Effector memory CD4-positive, alpha-beta T cell (primary cell): Measurements from ENCODE around the gene KLF7.

Experiments used
- DNase-seq, 3 donors: peaks; one replicate each; pipeline ENCODE4 v3.0.0-alpha.2; 2020
- H3K27ac ChIP-seq: 2 replicates; pipeline ENCODE4 v1.7.0; 2013; ENCODE audit warnings: mild to moderate bottlenecking, low read length, moderate library complexity; ENCODE audit not compliant: insufficient read depth, poor library complexity, severe bottlenecking
- H3K27me3 ChIP-seq: replicated peaks from 2 replicates; pipeline ENCODE4 v1.7.0; 2013; ENCODE audit warnings: mild to moderate bottlenecking, low read length; ENCODE audit not compliant: insufficient read depth, control insufficient read depth, poor library complexity, severe bottlenecking
- H3K36me3 ChIP-seq: 2 replicates; pipeline ENCODE4 v1.7.0; 2013; ENCODE audit warnings: mild to moderate bottlenecking, low read length, moderate library complexity; ENCODE audit not compliant: control insufficient read depth, insufficient read depth
- H3K4me1 ChIP-seq: 2 replicates; pipeline ENCODE4 v1.7.0; 2013; ENCODE audit warnings: low read length, mild to moderate bottlenecking; ENCODE audit not compliant: control insufficient read depth, insufficient read depth, poor library complexity, severe bottlenecking
- H3K4me3 ChIP-seq: 2 replicates; pipeline ENCODE4 v1.7.0; 2013; ENCODE audit warnings: low read length, low read depth, mild to moderate bottlenecking; ENCODE audit not compliant: insufficient read depth, poor library complexity, severe bottlenecking
- H3K9me3 ChIP-seq: 2 replicates; pipeline ENCODE4 v1.7.0; 2013; ENCODE audit warnings: mild to moderate bottlenecking, low read length, moderate library complexity; ENCODE audit not compliant: control insufficient read depth

Gene KLF7

DNA sequence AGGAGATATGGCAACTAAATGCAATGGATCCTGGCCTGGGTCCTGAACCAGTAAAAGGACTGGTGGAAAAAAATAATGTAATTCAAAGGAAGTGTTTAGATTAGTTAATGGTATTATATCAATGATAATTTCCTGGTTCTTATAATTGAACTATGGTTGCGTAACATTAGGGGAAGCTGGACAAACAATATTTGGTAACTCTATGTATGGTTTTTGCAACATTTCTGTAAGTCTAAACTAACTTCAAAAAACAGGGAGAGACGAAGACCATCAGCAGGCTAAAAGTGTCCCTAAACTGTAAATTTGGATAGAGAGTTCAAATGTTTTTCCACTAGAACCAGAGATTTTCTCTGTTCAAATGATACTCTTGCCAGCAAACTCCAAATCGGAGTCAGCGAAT lies 36.9 kb downstream of the KLF7 start:
- no peaks in the 10 kb centered on the region for H3K27me3 ChIP-seq
- no peak overlapping the region for H3K4me3 ChIP-seq
- DNase-seq, result no peak
- H3K27ac ChIP-seq, result no peak overlapping the region
- H3K36me3 ChIP-seq, result peaks cover 4% of the 10 kb centered on the region
- H3K4me1 ChIP-seq, result peaks cover 5% of the 10 kb centered on the region
- no peaks in the 10 kb centered on the region for H3K9me3 ChIP-seq

DNA sequence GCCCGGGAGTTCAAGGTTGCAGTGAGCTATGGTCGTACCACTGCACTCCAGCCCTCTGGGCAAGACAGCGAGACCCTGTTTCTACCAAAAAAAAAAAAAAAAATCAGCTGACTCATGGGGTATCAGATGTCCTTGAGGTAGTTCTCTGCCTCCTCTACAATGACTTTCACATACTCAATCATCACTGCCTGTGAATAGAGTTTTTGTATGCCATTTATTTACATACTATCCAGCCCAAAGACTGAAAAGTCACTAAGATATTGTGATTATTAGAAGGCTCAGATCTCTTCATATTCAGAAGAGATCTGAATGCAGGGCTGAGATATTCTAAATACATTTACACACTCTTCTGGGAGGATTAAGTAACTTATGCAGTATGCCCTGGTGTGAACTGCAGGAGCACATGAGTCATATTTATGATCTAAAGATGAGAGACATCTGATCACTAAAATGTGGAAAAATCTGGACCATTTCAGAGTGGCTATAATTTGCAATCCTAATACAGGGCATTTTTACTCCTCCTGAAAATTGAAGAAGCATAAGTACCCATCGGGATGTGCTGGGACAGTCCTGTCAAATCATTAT lies 38.9 kb downstream of the KLF7 start:
- peaks cover 11% of the 10 kb centered on the region for H3K36me3 ChIP-seq
- no peaks in the 10 kb centered on the region for H3K9me3 ChIP-seq
- no peaks in the 10 kb centered on the region for H3K27me3 ChIP-seq
- no peak overlapping the region for H3K4me3 ChIP-seq
- DNase-seq, result no peak
- peaks cover 5% of the 10 kb centered on the region for H3K4me1 ChIP-seq
- H3K27ac ChIP-seq, result no peak overlapping the region

DNA sequence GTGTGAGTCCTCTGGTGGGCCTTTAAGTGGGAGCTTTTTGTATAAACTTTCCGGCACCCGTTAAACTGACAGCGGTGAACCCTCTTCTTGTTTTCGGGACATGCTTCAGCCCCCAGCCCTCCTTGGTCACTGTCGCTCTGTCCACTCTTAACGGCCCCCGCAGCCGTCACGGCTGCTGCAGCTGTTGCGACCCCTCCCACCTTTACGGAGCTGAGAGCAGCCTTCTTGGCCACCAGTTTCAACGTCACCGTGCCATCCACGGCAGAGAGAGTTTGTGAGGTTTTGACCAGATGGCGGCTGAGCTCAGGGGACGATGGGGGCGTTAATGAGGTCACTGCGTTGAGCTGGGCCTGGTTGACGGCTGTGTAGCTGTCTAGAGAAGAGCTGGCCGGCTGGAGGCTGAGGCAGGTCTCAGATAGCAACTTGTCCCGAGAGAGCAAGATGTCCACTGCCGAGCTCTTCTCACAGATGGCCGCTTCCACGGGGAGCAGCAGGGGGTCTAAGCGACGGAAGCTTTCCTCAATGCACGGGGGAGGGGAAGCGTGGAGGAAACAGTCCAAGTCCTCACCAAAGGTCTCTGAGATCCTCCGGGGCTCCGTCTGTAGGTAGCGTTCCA lies 41.9 kb downstream of the KLF7 start:
- no peaks in the 10 kb centered on the region for H3K27me3 ChIP-seq
- H3K27ac ChIP-seq, result no peak overlapping the region
- peaks cover 5% of the 10 kb centered on the region for H3K4me1 ChIP-seq
- peaks cover 11% of the 10 kb centered on the region for H3K36me3 ChIP-seq
- no peak overlapping the region for H3K4me3 ChIP-seq
- DNase-seq, result no peak
- H3K9me3 ChIP-seq, result no peaks in the 10 kb centered on the region

DNA sequence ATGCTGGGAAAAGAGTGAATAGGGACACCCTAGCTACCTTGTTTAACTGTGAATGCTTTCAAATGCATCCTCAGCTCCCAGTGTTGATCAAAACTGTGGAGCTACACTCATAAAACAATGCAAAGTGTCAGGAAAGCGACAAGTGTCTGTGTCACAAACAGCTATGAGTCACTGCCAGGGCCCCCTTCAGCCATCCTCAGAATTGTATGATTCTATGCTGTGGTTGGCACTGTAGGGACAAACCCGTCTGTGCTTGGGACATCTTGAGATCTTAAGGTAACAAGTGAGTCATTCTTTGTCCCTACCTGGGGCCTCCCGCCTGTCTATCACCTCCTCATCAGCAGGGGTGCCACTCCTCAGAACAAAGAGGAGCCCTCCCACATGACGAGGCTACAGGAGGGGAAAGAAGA lies 42.4 kb downstream of the KLF7 start:
- Histone ChIP-seq H3K4me3 (no peak overlapping the region), H3K4me1 (peaks cover 5% of the 10 kb centered on the region), H3K36me3 (peaks cover 11% of the 10 kb centered on the region), H3K27me3 (no peaks in the 10 kb centered on the region), H3K27ac (no peak overlapping the region), H3K9me3 (no peaks in the 10 kb centered on the region)
- DNase-seq, result no peak

DNA sequence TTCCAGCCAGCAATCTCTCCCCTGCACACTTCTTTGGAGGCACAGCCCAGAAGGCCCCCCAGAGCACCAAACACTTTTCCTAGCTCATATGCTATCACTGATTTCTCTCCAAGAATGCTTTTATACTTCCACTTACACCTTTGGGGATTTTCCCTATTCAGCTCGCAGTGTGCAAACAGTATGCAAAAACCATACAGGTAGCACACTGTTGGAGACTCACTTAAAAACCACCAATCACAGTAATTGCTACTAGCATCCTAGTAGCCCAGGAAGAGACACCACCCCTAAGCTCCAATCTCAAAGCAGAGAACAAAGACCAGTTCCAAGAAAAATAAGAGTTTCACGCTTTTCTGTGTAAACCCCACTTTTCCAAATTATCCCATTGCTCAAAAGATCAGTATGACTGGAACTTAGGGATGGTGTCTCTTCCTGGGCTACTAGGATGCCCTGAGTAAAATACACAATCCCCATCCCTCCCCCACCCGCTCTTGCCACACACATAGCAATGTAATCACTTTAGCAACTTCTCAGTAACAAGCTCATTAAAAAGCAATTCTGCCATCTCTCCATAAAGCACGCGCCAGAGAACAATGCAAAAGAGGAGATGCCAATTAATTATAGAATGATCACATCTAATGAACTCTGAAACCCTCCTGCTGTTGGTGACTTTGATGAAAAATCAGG lies 43.0 kb downstream of the KLF7 start:
- Histone ChIP-seq H3K9me3 (no peaks in the 10 kb centered on the region), H3K4me1 (peaks cover 5% of the 10 kb centered on the region), H3K27ac (no peak overlapping the region), H3K27me3 (no peaks in the 10 kb centered on the region), H3K36me3 (peaks cover 11% of the 10 kb centered on the region), H3K4me3 (no peak overlapping the region)
- DNase-seq, result no peak

DNA sequence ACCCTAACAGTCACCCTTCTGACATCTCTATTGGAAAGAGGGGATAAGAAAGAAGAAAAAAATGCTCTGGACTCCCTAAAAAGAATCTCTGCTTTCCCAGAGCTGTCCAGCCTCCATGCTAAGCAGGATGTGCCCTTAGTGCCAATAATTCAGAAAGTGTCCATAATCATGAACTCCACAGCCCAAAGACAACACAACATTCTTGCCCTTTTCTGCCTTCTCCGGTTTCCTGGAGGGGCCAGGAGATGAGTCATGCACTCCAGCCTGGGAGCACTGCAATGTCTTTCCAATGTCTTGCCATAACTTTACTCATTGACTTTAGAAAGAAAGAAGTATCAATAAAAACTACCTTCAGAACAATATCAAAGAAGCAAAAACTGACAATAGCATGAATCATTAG lies 44.0 kb downstream of the KLF7 start:
- no peak for DNase-seq
- H3K36me3 ChIP-seq, result peaks cover 11% of the 10 kb centered on the region

DNA sequence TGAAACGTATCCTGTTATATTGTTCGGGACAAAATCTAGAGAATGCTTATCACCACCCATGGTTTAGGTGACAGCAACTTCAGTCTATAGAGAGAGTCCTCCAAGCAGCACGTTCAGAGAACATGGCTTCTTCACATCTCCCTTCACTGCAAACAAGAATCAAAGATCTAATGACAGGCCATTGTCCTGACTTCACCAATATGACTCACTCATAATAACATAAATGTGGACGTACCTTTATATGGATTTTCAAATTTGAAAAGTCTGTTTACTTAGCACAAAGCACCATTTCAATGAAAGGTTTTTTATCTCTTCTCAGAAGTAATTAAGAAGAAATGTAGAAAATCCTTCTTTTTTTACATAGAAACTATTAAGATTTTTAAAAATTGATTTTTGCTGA lies 46.7 kb downstream of the KLF7 start:
- Histone ChIP-seq H3K4me1 (no peaks in the 10 kb centered on the region), H3K27ac (no peak overlapping the region), H3K36me3 (peaks cover 9% of the 10 kb centered on the region), H3K9me3 (no peaks in the 10 kb centered on the region), H3K4me3 (no peak overlapping the region), H3K27me3 (no peaks in the 10 kb centered on the region)
- DNase-seq, result no peak

More for the DNA sequence above, 44.0 kb downstream of the KLF7 start:
- peaks cover 5% of the 10 kb centered on the region for H3K4me1 ChIP-seq
- H3K4me3 ChIP-seq, result no peak overlapping the region
- H3K9me3 ChIP-seq, result no peaks in the 10 kb centered on the region
- no peaks in the 10 kb centered on the region for H3K27me3 ChIP-seq
- no peak overlapping the region for H3K27ac ChIP-seq

DNA sequence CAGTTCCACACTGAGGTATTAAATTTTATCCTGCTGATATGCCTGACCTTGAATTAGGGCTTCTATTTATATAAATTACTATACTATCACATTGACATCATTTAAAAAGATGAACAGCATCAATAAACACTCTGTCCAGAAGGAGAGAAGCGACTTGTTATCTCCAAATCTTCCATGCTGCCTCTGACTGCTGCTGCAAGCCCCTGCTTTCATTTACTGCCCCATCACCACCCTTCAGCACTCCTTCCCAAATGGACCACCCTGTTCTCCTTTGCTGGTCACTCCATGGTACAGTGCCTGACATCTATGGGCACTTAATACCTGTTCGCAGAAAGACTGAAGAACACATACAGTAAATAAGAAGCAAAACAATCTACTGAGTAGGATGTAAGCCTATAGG lies 48.1 kb downstream of the KLF7 start:
- H3K27me3 ChIP-seq, result no peaks in the 10 kb centered on the region
- no peak overlapping the region for H3K4me3 ChIP-seq
- H3K4me1 ChIP-seq, result no peaks in the 10 kb centered on the region
- H3K36me3 ChIP-seq, result no peaks in the 10 kb centered on the region
- no peak overlapping the region for H3K27ac ChIP-seq
- no peak for DNase-seq
- no peaks in the 10 kb centered on the region for H3K9me3 ChIP-seq

DNA sequence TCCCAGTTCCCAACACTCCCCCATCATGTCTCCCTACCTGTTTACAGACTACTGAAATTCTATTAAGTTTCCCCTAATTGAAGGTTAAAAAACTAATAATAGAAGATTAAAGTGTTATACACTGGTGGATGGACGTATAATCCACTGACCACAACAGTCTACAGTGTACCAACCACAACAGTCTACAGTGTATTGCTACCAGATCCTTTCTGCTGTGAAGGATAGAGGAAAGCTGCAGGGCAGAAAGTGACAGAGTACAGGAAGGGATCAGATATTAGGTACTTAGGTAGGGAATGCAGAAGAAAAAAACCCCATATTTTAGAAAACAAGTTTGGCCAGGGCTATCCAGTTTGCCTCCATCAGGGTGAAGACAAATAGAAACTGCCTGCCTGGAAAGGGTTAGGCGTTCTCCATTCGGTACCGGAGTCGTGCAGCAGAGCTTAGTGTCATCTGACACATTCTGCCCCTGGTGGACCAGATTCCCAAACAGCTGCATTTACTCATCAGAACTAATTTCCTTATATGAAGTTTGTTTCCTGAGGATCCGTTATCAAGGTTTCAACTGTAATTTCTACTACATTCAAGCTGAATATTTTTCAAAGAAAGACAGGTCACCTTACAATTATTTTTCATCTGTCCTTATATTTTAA lies 49.9 kb downstream of the KLF7 start:
- no peak overlapping the region for H3K4me3 ChIP-seq
- H3K27me3 ChIP-seq, result no peaks in the 10 kb centered on the region
- no peak for DNase-seq
- H3K9me3 ChIP-seq, result no peaks in the 10 kb centered on the region
- H3K4me1 ChIP-seq, result no peaks in the 10 kb centered on the region
- H3K36me3 ChIP-seq, result no peaks in the 10 kb centered on the region
- no peak overlapping the region for H3K27ac ChIP-seq

DNA sequence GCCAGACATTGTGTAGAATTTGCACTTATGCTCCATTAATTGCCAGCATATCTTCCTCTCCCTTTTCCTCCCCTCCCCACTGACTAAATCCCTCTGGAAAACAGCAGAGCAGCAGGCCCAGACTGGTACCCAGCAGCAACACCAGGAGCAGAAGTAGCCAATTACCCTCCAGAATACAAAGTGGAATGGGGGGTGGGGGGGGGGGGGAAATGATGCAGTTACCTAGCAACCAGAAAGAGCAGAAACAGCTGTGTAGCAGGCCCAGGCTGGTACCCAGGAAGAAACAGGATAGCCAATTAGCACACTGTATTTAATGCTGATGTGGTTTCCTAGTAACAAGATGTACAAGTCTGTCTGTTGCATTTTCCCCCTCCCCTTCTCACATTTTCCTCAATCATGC lies 52.3 kb downstream of the KLF7 start:
- Histone ChIP-seq H3K4me3 (no peak overlapping the region), H3K27me3 (no peaks in the 10 kb centered on the region), H3K9me3 (no peaks in the 10 kb centered on the region), H3K27ac (no peak overlapping the region), H3K36me3 (no peaks in the 10 kb centered on the region), H3K4me1 (no peaks in the 10 kb centered on the region)
- DNase-seq, result no peak
